ENCODE data around the gene PTPRD. TPM values are rescaled to one million over a fixed set of nuclear protein-coding genes. Genes with fewer than 3 reads are reported as not detected.

PTPRD gene
- total RNA-seq, 1 experiment from 2014 or later, result not detected

DNA sequence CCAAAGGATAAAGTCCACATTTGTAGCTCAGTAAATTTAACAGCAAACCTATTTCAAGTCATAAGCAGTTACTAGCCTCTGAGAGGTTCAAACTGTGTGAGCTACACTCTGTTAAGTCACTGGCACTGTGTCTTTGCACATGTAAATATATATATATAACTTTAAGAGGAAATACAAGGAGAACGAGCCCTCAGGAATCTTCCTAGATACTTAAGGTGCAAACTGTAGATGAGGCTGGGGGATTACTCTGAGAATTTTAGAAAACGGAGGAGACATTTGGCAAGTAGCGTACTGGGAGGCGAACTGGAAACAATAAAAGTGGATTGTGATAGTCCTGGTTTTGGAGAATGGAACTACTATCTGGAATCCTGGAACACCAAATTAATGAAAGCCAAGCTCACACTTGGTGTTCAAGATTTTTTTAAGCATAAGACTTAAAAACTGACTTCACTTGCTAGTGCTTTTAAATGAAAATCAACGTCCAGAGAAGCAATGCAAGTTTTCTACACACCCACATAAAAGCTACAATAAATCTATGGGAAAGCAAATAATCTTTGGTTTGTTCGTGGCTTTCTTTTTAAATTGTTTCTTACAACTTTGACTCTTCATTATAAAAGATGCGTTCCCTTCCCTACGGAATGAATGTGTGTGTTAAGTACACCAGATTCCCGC, 1756.3 kb downstream of the PTPRD start:
- intact Hi-C loops (cut with micrococcal nuclease), result loop anchor here (10.0 kb wide), 1 partner anchor 1282 kb away; no protein-coding TSS in a partner anchor
- Mint-ChIP-seq H3K4me1 (ENCODE audit: insufficient read depth, unreplicated experiment) (no peaks in the 10 kb centered on the region), H3K27me3 (ENCODE audit: insufficient read depth, unreplicated experiment) (no peaks in the 10 kb centered on the region), H3K27ac (ENCODE audit: low read depth, unreplicated experiment) (no peak overlapping the region), H3K9me3 (ENCODE audit: unreplicated experiment) (no peaks in the 10 kb centered on the region), H3K36me3 (ENCODE audit: insufficient read depth, unreplicated experiment) (no peaks in the 10 kb centered on the region), H3K4me3 (ENCODE audit: unreplicated experiment) (no peak overlapping the region)
- no peak for DNase-seq (ENCODE audit: unreplicated experiment)
- no TSS peak for BruUV-seq (replicated peaks)
- TF ChIP-seq, protein P1, sequence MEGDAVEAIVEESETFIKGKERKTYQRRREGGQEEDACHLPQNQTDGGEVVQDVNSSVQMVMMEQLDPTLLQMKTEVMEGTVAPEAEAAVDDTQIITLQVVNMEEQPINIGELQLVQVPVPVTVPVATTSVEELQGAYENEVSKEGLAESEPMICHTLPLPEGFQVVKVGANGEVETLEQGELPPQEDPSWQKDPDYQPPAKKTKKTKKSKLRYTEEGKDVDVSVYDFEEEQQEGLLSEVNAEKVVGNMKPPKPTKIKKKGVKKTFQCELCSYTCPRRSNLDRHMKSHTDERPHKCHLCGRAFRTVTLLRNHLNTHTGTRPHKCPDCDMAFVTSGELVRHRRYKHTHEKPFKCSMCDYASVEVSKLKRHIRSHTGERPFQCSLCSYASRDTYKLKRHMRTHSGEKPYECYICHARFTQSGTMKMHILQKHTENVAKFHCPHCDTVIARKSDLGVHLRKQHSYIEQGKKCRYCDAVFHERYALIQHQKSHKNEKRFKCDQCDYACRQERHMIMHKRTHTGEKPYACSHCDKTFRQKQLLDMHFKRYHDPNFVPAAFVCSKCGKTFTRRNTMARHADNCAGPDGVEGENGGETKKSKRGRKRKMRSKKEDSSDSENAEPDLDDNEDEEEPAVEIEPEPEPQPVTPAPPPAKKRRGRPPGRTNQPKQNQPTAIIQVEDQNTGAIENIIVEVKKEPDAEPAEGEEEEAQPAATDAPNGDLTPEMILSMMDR (IDR thresholded peaks at IDR 0.05; ENCODE audit: unreplicated experiment), result no peak
- ChIA-PET CTCF (interaction anchor here (1.0 kb wide), 1 partner anchor 9 kb away, joined by 3 read pairs; no protein-coding TSS in a partner anchor), POLR2A (no interaction called here)

DNA sequence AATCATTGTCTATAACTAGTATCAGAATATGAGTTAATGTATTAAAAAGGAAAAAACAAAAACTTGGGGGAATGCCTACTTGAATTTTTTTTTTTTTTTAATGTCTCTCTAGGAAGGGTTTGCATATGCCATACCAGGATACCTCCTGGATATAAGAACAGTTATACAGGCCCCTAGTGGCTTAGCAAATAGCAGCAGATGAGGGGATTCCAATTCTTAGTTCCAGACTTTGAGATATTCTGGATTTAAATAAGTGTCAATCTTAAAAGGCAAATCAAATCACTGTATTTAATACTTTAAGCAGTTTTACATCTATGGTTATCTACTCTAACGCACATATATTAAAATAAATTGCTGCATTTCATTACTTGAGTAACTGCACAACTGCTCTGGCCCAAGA, 1757.8 kb downstream of the PTPRD start:
- Mint-ChIP-seq H3K36me3 (ENCODE audit: insufficient read depth, unreplicated experiment) (no peaks in the 10 kb centered on the region), H3K27me3 (ENCODE audit: insufficient read depth, unreplicated experiment) (no peaks in the 10 kb centered on the region), H3K9me3 (ENCODE audit: unreplicated experiment) (peaks cover under 1% of the 10 kb centered on the region), H3K27ac (ENCODE audit: low read depth, unreplicated experiment) (no peak overlapping the region), H3K4me3 (ENCODE audit: unreplicated experiment) (no peak overlapping the region), H3K4me1 (ENCODE audit: insufficient read depth, unreplicated experiment) (no peaks in the 10 kb centered on the region)
- TF ChIP-seq, protein P1 (IDR thresholded peaks at IDR 0.05; ENCODE audit: unreplicated experiment), result no peak
- intact Hi-C loops (cut with micrococcal nuclease), result loop anchor here (10.0 kb wide), 1 partner anchor 1280 kb away; no protein-coding TSS in a partner anchor
- POLR2A ChIA-PET, result no interaction called here
- CTCF ChIA-PET, result no interaction called here
- no peak for DNase-seq (ENCODE audit: unreplicated experiment)
- no TSS peak for BruUV-seq (replicated peaks)

DNA sequence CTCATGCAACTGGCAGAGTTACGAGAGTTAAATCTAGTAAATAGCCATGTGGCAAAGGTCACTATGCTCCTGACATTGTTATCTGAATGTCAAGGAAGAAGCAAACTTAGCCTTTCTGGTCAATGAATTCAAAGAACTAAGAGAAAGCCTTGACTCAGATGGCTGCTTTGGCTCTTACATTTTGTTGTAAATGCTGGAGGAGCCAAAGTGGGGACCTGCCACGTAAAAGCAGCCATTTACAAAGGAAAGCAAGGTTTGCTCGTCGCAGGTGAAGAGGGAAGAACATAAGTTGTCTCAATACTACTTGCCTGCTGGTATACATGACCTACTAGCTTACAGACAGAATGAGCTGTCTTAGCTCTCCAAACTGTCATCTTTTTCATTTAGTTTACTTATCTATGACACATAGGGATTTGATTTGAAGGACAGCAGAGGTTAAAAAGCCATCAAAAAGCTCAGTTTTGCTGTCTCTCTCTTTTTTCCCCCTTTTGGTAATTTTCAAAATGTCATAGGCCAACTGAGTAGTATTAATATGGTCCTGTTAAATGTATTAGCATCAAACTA, 1760.4 kb downstream of the PTPRD start:
- POLR2A ChIA-PET, result interaction anchor here (0.7 to 0.9 kb wide), 2 partner anchors 12 to 53 kb away, joined by 3 read pairs; no protein-coding TSS in a partner anchor

DNA sequence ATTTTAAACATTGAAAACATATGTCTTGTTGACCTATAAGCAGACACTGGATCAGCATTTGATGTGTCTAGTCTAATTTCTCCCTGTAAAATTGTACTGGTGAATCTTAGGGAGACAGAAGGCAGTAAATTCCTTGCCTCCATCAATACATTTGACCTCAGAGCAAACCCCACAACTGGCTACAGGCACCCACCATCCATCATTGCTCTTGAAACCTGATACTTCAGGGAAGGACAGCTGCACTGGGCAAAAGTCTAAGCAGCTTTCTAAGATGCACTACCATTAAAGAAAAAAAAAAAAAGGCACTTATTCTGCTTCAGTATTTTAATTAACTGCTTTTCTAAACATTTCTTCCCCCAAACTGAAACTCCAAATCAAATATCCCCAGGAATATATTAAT, 1761.9 kb downstream of the PTPRD start:
- no peak for DNase-seq (ENCODE audit: unreplicated experiment)
- Mint-ChIP-seq H3K9me3 (ENCODE audit: unreplicated experiment) (peaks cover 8% of the 10 kb centered on the region), H3K27ac (ENCODE audit: low read depth, unreplicated experiment) (no peak overlapping the region), H3K36me3 (ENCODE audit: insufficient read depth, unreplicated experiment) (no peaks in the 10 kb centered on the region), H3K4me1 (ENCODE audit: insufficient read depth, unreplicated experiment) (no peaks in the 10 kb centered on the region), H3K27me3 (ENCODE audit: insufficient read depth, unreplicated experiment) (no peaks in the 10 kb centered on the region), H3K4me3 (ENCODE audit: unreplicated experiment) (no peak overlapping the region)
- CTCF ChIA-PET, result no interaction called here
- intact Hi-C loops (cut with micrococcal nuclease), result loop anchor here (10.0 kb wide), 1 partner anchor 1276 kb away; no protein-coding TSS in a partner anchor
- POLR2A ChIA-PET, result interaction anchor here (0.7 kb wide), 1 partner anchor 391 kb away, joined by 3 read pairs; no protein-coding TSS in a partner anchor
- BruUV-seq (replicated peaks), result no TSS peak
- TF ChIP-seq, protein P1 (IDR thresholded peaks at IDR 0.05; ENCODE audit: unreplicated experiment), result no peak

More for the DNA sequence above, 1760.4 kb downstream of the PTPRD start:
- TF ChIP-seq, protein P1 (IDR thresholded peaks at IDR 0.05; ENCODE audit: unreplicated experiment), result no peak
- Mint-ChIP-seq H3K4me1 (ENCODE audit: insufficient read depth, unreplicated experiment) (no peaks in the 10 kb centered on the region), H3K27ac (ENCODE audit: low read depth, unreplicated experiment) (no peak overlapping the region), H3K4me3 (ENCODE audit: unreplicated experiment) (no peak overlapping the region), H3K36me3 (ENCODE audit: insufficient read depth, unreplicated experiment) (no peaks in the 10 kb centered on the region), H3K27me3 (ENCODE audit: insufficient read depth, unreplicated experiment) (no peaks in the 10 kb centered on the region), H3K9me3 (ENCODE audit: unreplicated experiment) (peaks cover 8% of the 10 kb centered on the region)
- intact Hi-C loops (cut with micrococcal nuclease), result loop anchor here (10.0 kb wide), 1 partner anchor 1278 kb away; no protein-coding TSS in a partner anchor
- no peak for DNase-seq (ENCODE audit: unreplicated experiment)
- no TSS peak for BruUV-seq (replicated peaks)
- CTCF ChIA-PET, result no interaction called here
